H9 (cell line): ENCODE data around the gene PPIL6. TPM values are rescaled to one million over a fixed set of nuclear protein-coding genes. Genes with fewer than 3 reads are reported as not detected.

ENCODE experiments used
- DNase-seq: peaks from one replicate; pipeline ENCODE4 v3.0.0-alpha.2; 2017
- H2AFZ ChIP-seq: one replicate; pipeline ENCODE4 v1.6.1; 2013; ENCODE audit warnings: mild to moderate bottlenecking, low read length, control low read depth, moderate library complexity
- H2AK5ac ChIP-seq: 2 replicates; pipeline ENCODE4 v1.6.1; 2013; ENCODE audit warnings: low read length, control low read depth, mixed read lengths; ENCODE audit not compliant: insufficient read length
- H2BK120ac ChIP-seq: one replicate; pipeline ENCODE4 v1.6.1; 2013; ENCODE audit warnings: low read depth, mild to moderate bottlenecking, low read length, control low read depth, inconsistent platforms; ENCODE audit not compliant: poor library complexity, severe bottlenecking
- H2BK12ac ChIP-seq: 2 replicates; pipeline ENCODE4 v1.6.1; 2013; ENCODE audit warnings: low read length, control low read depth, mixed read lengths, low read depth; ENCODE audit not compliant: insufficient read length
- H2BK15ac ChIP-seq: 2 replicates; pipeline ENCODE4 v1.6.1; 2013; ENCODE audit warnings: low read depth, low read length, control low read depth
- H2BK20ac ChIP-seq: one replicate; pipeline ENCODE4 v1.6.1; 2013; ENCODE audit warnings: low read depth, mild to moderate bottlenecking, low read length, control low read depth, inconsistent platforms; ENCODE audit not compliant: poor library complexity, severe bottlenecking
- H2BK5ac ChIP-seq: 2 replicates; pipeline ENCODE4 v1.6.1; 2013; ENCODE audit warnings: low read length, control low read depth, mixed read lengths; ENCODE audit not compliant: insufficient read length
- H3K14ac ChIP-seq: 2 replicates; pipeline ENCODE4 v1.6.1; 2013; ENCODE audit warnings: low read length, control low read depth; ENCODE audit not compliant: insufficient read depth
- H3K18ac ChIP-seq: 2 replicates; pipeline ENCODE4 v1.6.1; 2013; ENCODE audit warnings: low read depth, mild to moderate bottlenecking, mixed read lengths, low read length, control low read depth; ENCODE audit not compliant: insufficient read length
- H3K23ac ChIP-seq: 2 replicates; pipeline ENCODE4 v1.6.1; 2013; ENCODE audit warnings: low read length, control low read depth, mixed read lengths, low read depth; ENCODE audit not compliant: insufficient read length
- H3K23me2 ChIP-seq: 2 replicates; pipeline ENCODE4 v1.6.1; 2013; ENCODE audit warnings: low read depth, mild to moderate bottlenecking, mixed read lengths, low read length, control low read depth; ENCODE audit not compliant: insufficient read length, poor library complexity, severe bottlenecking
- H3K27ac ChIP-seq: 2 replicates; pipeline ENCODE4 v1.5.1; 2013; ENCODE audit warnings: low read length, control low read depth, mixed read lengths, low read depth; ENCODE audit not compliant: insufficient read length
- H3K27me3 ChIP-seq: 2 replicates; pipeline ENCODE4 v1.6.1; 2013; ENCODE audit warnings: low read length, control low read depth, inconsistent platforms; ENCODE audit not compliant: insufficient read depth
- H3K4ac ChIP-seq: 2 replicates; pipeline ENCODE4 v1.6.1; 2013; ENCODE audit warnings: low read depth, mild to moderate bottlenecking, control low read depth, inconsistent platforms, low read length, moderate library complexity
- H3K4me1 ChIP-seq: 2 replicates; pipeline ENCODE4 v1.6.1; 2013; ENCODE audit warnings: low read length, control low read depth, inconsistent platforms; ENCODE audit not compliant: insufficient read depth
- H3K4me2 ChIP-seq: 2 replicates; pipeline ENCODE4 v1.6.1; 2013; ENCODE audit warnings: low read length, control low read depth, mixed read lengths; ENCODE audit not compliant: insufficient read length, insufficient read depth
- H3K56ac ChIP-seq: 2 replicates; pipeline ENCODE4 v1.6.1; 2013; ENCODE audit warnings: low read depth, mild to moderate bottlenecking, mixed read lengths, low read length, control low read depth; ENCODE audit not compliant: insufficient read length
- H3K79me1 ChIP-seq: 2 replicates; pipeline ENCODE4 v1.6.1; 2013; ENCODE audit warnings: low read depth, mild to moderate bottlenecking, moderate library complexity, low read length, control low read depth, inconsistent platforms; ENCODE audit not compliant: insufficient read depth, poor library complexity, severe bottlenecking
- H3K79me2 ChIP-seq: 2 replicates; pipeline ENCODE4 v1.6.1; 2013; ENCODE audit warnings: low read length, control low read depth, inconsistent platforms; ENCODE audit not compliant: insufficient read depth
- H3K9ac ChIP-seq: 2 replicates; pipeline ENCODE4 v1.6.1; 2013; ENCODE audit warnings: low read length, control low read depth, mixed read lengths; ENCODE audit not compliant: insufficient read length; ENCODE audit errors: extremely low read depth
- H3K9me3 ChIP-seq: one replicate; pipeline ENCODE4 v1.6.1; 2013; ENCODE audit warnings: low read depth, low read length, inconsistent platforms; ENCODE audit not compliant: control insufficient read depth
- H3T11ph ChIP-seq: one replicate; pipeline ENCODE4 v1.6.1; 2013; ENCODE audit warnings: mild to moderate bottlenecking, low read length, control low read depth, inconsistent platforms
- H4K20me1 ChIP-seq: one replicate; pipeline ENCODE4 v1.6.1; 2013; ENCODE audit not compliant: control insufficient read depth, insufficient read length, insufficient read depth
- H4K5ac ChIP-seq: 2 replicates; pipeline ENCODE4 v1.6.1; 2013; ENCODE audit warnings: low read depth, mild to moderate bottlenecking, mixed read lengths, low read length, control low read depth; ENCODE audit not compliant: insufficient read length
- H4K8ac ChIP-seq: replicated peaks from 2 replicates; pipeline ENCODE4 v1.6.1; 2013; ENCODE audit warnings: low read length, control low read depth, mixed read lengths, low read depth; ENCODE audit not compliant: insufficient read length
- H4K91ac ChIP-seq: 2 replicates; pipeline ENCODE4 v1.6.1; 2013; ENCODE audit warnings: low read depth, mild to moderate bottlenecking, moderate library complexity, mixed read lengths, low read length, control low read depth; ENCODE audit not compliant: insufficient read length
- H3K27ac Mint-ChIP-seq, 3 experiments: 2 replicates in 2 of 3; 3 replicates in 1 of 3; pipeline ENCODE4 v1.8.0; 2020 to 2021; ENCODE audit warnings: mixed read lengths in 3 of 3, mild to moderate bottlenecking in 1 of 3, moderate library complexity in 1 of 3
- H3K27me3 Mint-ChIP-seq: 2 replicates; pipeline ENCODE4 v1.8.0; 2021; ENCODE audit warnings: low read depth, mild to moderate bottlenecking, moderate library complexity, mixed read lengths
- H3K36me3 Mint-ChIP-seq, 3 experiments: 2 replicates in 2 of 3; 3 replicates in 1 of 3; pipeline ENCODE4 v1.8.0; 2020 to 2021; ENCODE audit warnings: low read depth in 3 of 3, mixed read lengths in 3 of 3; ENCODE audit not compliant: insufficient read depth in 1 of 3
- H3K4me1 Mint-ChIP-seq, 2 experiments: 2 replicates each; pipeline ENCODE4 v1.8.0; 2020; ENCODE audit warnings: mixed read lengths in 2 of 2
- H3K4me3 Mint-ChIP-seq, 2 experiments: 2 replicates in 1 of 2; 3 replicates in 1 of 2; pipeline ENCODE4 v1.8.0; 2020 to 2021; ENCODE audit warnings: mild to moderate bottlenecking in 2 of 2, mixed read lengths in 2 of 2, moderate library complexity in 1 of 2
- H3K9me3 Mint-ChIP-seq, 2 experiments: 2 replicates in 1 of 2; 3 replicates in 1 of 2; pipeline ENCODE4 v1.8.0; 2020; ENCODE audit warnings: mild to moderate bottlenecking in 2 of 2, mixed read lengths in 2 of 2, moderate library complexity in 1 of 2
- WGBS: extraction: QIAGEN DNeasy Blood & Tissue Kit; methylation state at CpG from one replicate; pipeline ENCODE4 v1.1.7; 2013; ENCODE audit warnings: missing lambda C conversion rate, low lambda C conversion rate, mixed read lengths; ENCODE audit not compliant: insufficient read length; ENCODE audit errors: extremely low coverage; 5-methylcytosine and 5-hydroxymethylcytosine counted together
- total RNA-seq: library from RNA; stranded (reverse); gene quantifications from 2 replicates; pipeline ENCODE4 v1.2.1, GENCODE V29; 2021
- TF ChIP-seq, protein P1 (sequence below): fragments of 200-600 bp; sonication (generic); conservative IDR thresholded peaks from 3 replicates; pipeline ENCODE4 v1.8.0; 2021; ENCODE audit warnings: antibody characterized with exemption, mild to moderate bottlenecking

Gene PPIL6
- total RNA-seq, 1 experiment from 2014 or later = 1.0 TPM

DNA sequence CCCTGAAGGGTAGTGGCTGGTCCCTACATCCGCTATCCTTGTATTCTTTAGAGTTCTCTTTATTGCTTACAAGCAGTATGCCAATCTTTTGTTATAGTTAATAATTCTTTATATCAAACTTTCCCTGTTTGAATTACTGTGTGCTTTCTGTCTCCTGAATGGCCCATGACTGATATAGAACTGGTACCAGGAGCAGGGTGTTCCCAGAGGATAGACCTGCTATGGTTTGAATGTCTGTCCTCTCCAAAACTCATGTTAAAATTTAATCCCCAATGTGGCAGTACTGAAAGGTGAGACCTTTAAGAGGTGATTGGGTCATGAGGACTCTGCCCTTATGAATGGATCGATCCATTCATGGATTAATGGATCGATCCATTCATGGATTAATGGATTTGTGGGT is 84.2 kb downstream of the PPIL6 start:
- no peak overlapping the region for H3T11ph ChIP-seq
- Mint-ChIP-seq H3K4me1 (peaks cover 0 to 4% of the 10 kb centered on the region in 2 experiments; a peak in 3 of 4 replicates), H3K9me3 (peaks cover 6 to 14% of the 10 kb centered on the region in 2 experiments; a peak in 4 of 5 replicates), H3K27me3 (no peaks in the 10 kb centered on the region), H3K27ac (no peak overlapping the region), H3K4me3 (no peak overlapping the region), H3K36me3 (peaks cover 46 to 55% (median 48%) of the 10 kb centered on the region in 3 experiments)
- H3K4me1 ChIP-seq = no peaks in the 10 kb centered on the region
- no peak overlapping the region for H4K5ac ChIP-seq
- H3K27ac ChIP-seq = no peak overlapping the region
- H3K79me2 ChIP-seq = no peaks in the 10 kb centered on the region
- peaks cover 7% of the 10 kb centered on the region for H3K9me3 ChIP-seq
- no peak overlapping the region for H2BK5ac ChIP-seq
- H3K14ac ChIP-seq = no peak overlapping the region
- no peak overlapping the region for H2AK5ac ChIP-seq
- H2BK15ac ChIP-seq = no peak overlapping the region
- no peak overlapping the region for H2BK12ac ChIP-seq
- no peak overlapping the region for H3K9ac ChIP-seq
- H4K91ac ChIP-seq = no peak overlapping the region
- H3K4me2 ChIP-seq = no peak overlapping the region
- H3K27me3 ChIP-seq = no peaks in the 10 kb centered on the region
- no peak for DNase-seq
- H4K8ac ChIP-seq = no peak overlapping the region
- H3K79me1 ChIP-seq = no peaks in the 10 kb centered on the region
- H3K23ac ChIP-seq = no peak overlapping the region
- no peaks in the 10 kb centered on the region for H4K20me1 ChIP-seq
- WGBS = no CpG with 5 or more reads among the region's 3 CpGs
- no peak overlapping the region for H3K18ac ChIP-seq
- H3K23me2 ChIP-seq = no peaks in the 10 kb centered on the region
- H2BK20ac ChIP-seq = no peak overlapping the region
- H2AFZ ChIP-seq = no peak overlapping the region
- TF ChIP-seq, protein P1, sequence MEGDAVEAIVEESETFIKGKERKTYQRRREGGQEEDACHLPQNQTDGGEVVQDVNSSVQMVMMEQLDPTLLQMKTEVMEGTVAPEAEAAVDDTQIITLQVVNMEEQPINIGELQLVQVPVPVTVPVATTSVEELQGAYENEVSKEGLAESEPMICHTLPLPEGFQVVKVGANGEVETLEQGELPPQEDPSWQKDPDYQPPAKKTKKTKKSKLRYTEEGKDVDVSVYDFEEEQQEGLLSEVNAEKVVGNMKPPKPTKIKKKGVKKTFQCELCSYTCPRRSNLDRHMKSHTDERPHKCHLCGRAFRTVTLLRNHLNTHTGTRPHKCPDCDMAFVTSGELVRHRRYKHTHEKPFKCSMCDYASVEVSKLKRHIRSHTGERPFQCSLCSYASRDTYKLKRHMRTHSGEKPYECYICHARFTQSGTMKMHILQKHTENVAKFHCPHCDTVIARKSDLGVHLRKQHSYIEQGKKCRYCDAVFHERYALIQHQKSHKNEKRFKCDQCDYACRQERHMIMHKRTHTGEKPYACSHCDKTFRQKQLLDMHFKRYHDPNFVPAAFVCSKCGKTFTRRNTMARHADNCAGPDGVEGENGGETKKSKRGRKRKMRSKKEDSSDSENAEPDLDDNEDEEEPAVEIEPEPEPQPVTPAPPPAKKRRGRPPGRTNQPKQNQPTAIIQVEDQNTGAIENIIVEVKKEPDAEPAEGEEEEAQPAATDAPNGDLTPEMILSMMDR = no peak
- no peak overlapping the region for H3K4ac ChIP-seq
- H3K56ac ChIP-seq = no peak overlapping the region
- H2BK120ac ChIP-seq = no peak overlapping the region
